HG03095 (cell line): ENCODE measurements around the gene AGPAT4.

ENCODE experiments used
- ATAC-seq: cut with Tn5 transposase; IDR thresholded peaks from one replicate; pipeline ENCODE4 v1.9.1; 2021; ENCODE audit warnings: moderate library complexity; ENCODE audit not compliant: unreplicated experiment

Gene AGPAT4

DNA sequence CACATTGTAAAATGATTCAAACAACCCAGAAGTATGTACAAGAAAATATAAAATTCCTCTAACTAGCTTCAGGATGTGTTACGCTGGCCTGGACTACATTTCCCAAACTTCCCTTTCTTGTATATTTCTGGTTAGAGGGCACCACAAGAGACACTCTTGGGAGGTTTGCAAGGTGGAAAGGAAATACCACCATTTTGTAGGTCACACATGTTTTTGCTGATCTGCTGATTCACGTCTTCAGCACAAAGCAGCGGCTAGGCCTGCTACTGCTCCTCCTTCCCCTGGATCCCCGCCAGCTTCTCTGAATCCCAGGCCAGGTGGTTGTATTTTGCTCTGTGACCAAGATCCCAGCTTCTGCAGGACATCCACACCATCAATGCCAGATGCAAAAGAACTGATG, 104.2 kb downstream of the AGPAT4 start:
- no peak for ATAC-seq

DNA sequence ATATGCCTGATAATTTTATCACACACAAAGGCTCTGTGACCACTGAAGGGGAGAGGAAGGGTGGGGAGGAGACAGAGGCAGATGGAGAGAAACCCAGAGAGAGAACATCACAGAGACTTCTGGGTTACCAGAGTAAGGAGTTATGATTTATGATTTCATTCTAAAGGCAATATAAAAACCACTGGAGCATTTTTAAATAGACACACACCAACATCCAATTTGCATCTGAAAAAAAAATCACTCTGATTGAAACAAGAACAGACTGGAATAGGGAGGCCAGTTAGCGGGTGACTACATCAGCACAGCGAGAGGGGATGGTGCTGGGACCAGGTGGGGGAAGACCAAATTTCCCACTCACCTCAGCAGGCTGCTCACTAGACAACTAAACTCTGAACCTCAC, 104.8 kb downstream of the AGPAT4 start:
- no peak for ATAC-seq

DNA sequence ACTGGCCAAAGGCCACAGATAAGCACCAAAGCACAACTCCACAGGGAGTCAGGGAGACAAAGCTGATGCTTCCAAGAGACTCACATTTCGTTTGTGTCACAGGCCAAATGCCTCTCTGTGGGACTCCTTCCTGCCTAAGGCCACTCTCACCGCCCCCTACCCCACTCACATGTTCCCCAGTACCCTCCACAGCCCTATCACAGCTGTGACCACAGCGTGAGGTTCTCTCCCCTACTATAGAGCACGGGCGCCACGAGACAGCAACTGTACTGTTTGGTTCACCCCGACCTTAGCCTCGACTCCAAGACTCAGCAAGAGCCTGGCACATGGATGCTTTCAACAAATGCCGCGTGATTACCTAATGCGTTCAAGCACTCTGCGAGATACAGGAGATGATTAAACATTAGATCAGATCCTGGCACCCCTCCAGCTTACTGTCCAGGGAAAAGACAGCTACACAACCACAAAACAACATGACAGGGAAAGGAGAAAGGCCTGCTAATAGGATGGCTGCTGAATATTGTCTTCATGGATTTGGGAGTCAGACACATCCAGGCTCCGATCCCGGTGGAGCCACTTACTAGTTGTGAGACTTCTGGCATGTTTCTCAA, 105.5 kb downstream of the AGPAT4 start:
- ATAC-seq, result no peak

DNA sequence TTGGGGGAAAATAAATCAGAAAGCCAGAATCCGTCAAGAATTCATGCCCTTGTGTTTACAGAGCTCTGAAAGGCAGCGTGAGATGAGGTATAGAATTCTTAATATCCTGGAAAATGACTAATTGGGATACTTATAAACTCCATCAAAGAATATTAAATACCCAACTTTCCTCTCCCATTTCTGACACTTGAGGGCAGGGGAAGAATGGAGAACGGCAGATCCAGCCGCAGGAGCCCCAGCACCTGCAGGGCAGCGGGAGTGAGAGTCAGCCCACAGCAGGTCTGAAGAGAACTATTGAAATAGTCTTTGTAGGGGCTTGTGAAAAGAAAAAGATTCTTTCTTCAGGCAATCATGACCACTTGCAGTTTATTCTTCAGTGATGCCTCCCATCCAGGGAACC, 107.2 kb downstream of the AGPAT4 start:
- no peak for ATAC-seq

DNA sequence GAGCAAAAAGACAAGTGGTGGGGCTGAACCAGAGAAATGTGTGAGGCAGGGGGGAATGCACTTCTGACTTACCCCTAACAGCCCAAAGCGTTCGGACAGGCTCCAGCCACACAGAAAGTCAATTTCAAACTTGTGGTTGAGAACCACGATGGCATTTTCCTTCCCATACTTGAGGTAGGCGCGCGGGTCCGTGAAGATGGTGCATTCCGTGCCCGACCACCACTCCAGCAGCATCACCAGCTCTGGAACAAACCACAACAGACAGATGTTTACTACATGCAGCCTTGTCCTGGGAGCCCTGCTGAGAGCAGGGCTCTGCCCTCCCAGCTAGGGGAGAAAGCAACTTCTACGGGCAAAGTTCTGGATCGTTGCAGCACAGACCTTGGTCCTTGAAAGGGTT, 107.7 kb downstream of the AGPAT4 start:
- no peak for ATAC-seq

DNA sequence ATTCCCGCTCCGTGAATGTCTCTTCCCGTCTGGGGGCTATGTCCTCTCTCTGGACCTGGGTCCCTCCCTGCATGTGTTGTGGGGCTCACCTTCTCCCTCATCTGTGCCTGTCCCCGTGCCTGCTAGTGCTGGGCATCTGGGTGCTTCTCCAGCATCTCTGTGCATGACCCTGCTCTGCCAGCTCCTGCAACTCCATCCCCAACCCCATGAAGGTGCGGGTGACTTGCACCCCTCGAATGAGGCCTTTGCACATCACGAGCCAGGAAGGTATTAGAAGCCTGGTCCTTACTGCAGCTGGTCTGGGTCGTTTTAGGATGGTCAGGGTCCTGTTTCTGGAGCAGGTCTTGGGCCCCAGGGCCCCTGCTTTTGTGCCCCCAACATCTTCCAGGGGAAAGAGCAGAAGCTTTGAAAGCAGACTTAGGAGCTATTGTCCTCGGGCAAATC, 109.7 kb downstream of the AGPAT4 start:
- ATAC-seq, result no peak

DNA sequence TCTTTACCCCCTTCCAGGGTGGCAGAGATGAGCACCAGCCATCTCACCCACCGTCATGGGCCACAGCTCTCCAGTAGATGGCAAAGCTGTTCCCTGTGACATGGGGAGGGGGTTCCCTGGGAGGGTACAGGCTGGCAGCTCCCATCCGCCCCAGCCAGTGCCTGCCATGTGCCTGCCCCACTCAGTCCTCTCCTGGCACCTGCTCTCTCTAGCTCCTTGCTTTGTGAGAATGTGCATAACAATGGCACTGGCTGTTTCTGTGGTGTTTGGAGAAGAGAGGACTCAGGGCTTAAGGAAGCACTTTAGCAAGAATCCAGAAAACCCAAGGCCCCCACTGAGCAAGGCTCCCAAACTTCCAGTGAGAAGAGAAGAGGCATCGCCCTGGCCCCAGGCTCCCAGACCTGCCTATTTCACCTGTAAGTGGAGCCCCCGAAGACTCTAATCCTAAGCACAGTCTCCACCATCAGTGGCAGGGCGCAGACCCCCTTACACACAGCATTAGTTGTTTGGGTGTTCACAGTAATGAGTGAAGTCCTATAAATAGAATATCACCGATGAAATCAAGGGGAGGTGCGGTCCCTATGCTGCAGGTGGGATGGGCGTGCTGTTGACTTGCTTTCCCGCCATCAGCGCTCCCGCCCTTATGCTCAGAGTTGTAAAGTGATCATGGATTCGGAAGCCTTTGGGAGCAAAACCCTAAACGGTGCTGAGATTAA, 110.2 kb downstream of the AGPAT4 start:
- no peak for ATAC-seq

DNA sequence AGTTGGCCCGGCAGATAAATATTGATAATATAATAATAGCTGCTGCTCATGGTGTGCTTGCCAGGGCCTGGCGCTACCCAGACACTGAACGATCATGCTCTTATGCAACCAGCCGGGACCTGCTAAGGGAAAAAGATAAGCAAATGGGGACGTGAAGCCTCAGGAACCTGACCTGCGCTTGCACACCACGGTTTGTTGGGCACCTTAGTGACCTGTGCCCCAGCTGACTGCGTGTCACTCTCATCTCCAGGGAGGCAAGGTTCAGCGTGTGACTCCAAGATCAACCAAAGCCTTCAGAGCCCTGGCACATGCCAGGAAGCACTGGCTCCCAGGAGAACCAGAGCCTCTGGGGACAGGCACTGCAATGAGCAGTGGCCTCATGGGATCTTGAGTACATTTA, 111.1 kb downstream of the AGPAT4 start:
- no peak for ATAC-seq

DNA sequence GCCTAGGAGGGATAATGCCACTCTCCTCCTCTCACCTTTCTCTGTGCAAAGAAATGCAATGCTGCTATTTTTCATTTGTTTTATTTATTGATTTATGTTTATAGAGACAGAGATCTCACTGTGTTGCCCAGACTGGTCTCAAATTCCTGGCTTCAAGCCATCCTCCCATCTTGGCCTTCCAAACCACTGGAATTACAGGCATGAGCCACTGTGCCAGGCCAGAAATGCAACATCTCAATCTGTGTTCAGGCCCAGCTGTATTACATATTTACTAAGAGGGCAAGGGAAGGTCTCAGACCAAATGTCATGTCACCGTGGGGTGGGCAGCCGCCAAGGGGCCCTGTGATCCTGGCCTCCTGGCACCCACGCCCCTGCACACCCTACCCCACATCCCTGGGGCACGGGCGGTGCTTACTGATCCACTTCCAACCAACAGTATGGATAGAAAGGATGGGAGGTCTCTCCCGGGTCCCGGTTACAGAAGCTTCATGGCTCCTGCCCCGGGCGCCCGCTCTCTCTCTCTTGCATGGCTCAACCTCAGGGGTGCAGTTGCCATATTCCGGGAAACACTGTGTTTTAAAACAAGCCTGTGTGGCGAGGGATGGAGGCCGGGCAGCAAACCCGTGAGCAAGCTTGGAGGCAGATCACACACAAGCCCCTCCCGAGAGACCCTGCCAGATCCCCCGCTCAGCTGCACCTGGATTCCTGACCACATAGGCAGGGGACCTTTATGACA, 111.8 kb downstream of the AGPAT4 start:
- no peak for ATAC-seq

DNA sequence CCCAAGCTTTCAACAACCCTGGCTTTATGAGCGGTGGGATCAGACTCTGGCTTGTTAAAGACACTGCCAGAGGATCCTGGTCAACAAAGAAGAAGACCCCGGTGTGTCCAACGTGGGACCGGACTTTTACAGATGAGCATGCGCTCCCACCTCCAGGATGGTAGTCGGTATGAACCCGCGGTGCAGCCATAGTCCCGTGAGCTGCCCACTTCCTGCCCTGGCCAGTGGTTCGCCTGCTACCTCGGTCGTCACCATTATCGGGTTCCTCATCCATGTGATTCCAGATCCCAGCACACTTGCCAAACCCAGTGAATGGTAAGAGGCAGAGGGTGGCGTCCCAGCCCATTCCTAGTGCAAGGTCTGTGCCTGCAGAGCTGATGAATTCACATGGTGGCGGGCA, 112.7 kb downstream of the AGPAT4 start:
- no peak for ATAC-seq

DNA sequence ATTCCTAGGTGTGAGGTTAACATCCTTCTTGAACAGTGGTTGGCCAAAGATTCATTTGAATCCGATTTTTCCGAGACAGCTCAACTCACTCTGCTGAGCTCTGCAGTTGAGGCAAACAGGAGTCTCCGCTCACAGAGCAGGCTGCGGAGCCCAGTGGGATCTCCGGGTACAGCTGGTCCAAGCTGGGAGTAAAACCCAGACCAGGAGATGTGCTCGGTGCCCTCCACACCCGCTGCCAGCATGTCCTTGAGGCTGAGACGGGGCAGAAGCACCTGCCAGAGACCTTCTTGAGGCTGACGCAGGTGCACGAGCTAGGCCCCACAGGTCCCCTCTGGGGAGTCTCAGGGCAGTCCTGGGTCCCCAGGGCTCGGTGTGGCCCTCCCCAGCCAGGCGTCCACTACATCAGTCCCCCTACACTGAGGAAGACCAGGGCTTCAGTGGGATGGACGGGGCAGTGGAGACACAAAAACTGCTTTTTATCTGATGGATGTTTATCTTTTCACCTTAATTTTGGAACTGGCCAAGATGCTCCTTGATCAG, 119.0 kb downstream of the AGPAT4 start:
- no peak for ATAC-seq

DNA sequence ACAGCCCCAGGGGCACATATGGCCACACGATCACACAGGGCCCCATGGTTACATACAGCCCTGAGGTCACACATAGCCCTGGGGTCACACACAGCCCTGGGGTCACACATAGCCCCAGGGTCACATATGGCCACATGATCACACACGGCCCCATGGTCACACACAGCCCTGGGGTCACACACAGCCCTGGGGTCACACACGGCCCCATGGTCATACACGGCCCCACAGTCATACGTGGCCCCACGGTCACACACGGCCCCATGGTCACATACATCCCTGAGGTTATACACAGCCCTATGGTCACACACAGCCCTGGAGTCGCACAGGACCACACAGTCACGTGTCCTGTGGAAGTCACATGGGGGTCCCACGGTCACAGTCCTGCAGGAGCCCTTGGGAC, 120.1 kb downstream of the AGPAT4 start:
- ATAC-seq, result no peak

DNA sequence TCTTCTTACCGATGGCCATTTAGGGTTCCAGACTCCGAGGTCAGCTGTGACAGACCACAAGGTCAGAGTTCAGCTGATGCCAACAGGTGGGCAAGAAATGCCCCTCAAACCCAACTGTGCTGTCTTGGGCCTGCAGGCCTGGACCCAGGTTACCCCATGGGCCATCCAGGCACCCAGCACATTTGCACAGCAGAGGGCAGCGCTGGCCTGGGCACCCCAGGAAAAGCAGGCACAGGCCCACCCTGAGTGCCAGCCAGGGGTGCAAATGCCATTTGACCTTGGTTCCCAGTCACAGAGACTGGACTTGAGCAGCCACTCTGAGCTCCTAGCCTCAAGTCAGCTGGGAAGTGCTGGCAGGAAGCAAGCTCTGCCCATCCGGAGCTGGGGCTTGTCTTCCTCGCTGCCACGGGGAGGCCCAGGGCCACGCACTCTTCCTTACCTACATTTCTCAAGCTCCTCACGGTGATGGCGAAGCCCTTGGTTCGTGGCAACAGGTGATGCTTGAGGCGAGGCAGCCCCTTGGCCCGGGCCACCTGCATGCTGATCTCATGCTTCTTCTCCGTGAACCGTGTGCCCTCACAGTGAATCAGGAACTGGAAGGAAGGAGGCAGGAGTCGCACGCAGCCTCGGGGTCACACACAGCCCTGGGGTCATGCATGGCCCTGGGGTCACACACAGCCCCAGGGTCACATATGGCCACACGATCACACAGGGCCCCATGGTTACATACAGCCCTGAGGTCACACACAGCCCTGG, 120.8 kb downstream of the AGPAT4 start:
- no peak for ATAC-seq

DNA sequence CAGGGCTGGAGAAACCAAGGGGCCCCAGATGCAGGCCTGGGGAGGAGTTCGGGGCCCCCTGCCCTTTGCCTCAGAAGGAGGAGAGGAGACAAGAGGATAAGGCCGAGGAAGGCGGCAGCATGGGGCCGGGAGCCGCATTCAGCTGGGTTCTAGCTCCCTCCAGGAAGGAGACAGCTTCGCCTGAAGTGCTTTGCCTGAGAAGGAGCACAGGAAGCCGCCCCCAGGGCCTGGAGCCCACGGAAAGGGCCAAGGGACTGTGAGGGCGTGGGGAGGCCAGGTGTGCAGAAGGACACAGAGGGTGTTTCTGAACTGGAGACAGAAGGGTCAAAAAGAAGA, 121.4 kb downstream of the AGPAT4 start:
- no peak for ATAC-seq

DNA sequence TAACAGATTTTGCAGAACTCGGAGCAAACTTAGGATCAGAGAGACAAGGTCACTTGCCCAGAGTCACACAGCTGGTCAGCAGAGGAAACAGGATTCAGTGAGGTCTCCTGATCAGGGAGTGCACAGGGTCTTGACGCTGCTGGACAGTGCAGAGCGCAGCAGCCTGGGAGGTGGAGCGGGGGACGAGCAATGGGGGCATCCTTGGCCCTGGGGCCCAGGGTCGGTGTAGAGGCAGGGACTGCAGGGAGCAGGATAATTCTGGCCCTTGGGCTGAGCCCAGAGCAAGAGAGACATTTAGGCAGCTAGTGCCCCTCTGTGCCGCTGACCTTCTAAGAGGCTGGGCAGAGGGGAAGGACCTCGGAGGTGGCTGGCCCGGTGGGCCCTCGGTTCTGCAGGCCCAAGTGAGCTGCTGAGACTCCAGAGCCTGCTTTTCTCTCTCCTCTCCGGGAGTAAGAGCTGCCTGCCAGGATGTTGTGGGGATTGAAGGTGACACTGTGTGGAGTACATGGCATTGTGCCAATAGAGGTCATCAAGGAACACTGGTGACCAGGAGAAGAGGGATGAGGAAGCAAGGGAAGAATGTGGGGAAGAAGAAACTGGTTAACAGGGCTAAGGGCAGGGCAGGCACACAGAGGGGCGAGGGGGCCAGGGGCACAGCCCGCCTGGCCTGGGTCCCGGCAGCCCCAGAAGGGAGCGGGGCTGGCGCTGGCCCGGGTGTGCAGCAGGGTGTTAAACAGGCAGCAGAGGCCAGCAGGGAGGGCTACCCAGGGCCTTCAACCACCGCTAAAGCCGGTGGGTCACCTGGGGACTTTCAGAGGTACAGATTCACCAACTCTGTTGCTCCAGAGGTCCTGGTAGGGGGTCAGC, 122.0 kb downstream of the AGPAT4 start:
- no peak for ATAC-seq

DNA sequence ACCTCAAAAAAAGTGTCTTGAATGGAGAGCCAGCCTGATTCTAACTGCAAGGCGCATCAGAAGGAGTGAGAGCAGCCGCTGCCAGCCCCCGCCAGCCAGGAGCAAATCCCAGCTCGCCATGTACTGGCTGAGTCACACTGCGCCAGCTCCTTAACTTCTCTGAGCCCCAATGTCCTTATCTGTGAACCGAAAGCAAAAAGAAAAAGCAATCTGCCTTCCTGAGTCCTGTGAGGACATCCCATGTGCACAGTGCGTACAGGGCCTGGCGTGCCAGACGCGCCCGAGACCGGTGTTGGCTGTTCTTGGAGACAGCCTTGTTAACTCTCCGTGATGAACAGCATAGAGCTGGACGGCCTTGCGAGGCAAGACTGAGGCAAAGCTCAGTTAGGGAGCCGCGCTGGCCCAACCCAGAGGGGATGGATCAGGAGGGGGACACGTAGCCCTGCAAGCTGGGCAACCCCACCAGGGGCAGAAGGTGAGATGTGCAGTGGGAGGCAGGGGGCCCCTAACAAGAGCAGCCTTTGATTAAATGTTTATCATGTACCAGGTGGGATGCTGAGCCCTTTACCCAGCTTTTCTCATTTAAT, 122.7 kb downstream of the AGPAT4 start:
- no peak for ATAC-seq

DNA sequence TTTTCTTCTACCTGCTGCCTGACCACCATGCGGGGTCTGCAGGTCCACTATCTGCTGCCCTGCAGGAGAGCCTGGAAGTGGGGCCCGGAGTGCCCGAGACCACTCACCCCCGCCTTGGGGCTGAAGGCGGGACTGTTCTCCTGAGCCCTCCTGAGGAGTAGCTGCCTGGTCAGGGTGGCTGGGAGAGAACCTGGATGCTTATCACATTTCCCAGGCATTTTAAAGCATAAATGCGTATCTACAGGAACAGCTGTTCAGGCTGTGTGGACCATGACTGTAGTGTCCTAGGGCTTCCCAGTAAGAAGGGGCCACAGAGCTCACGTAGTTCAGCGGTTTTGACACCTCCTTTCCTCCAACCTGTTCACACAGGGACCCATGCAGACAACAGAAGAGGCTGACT, 123.3 kb downstream of the AGPAT4 start:
- ATAC-seq, result no peak

DNA sequence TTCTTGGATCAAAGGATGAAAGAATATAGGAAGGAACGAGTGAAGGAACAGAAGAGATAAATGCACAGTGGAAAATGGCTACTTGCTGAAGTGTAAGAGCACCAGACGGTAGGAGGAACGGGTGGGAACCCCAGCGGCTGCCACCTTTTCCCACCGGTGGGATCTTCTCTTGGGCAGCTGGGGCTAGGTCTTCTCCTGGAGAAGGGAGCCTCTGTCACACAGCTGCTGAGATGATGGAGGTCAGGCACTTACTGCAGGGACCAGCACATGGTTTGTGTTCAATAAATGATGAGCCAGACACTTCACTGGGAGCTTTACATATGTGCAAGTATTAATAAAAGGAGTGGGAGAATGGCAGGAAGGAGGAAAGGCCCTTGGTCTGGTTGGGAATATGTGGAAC, 123.7 kb downstream of the AGPAT4 start:
- ATAC-seq, result no peak

DNA sequence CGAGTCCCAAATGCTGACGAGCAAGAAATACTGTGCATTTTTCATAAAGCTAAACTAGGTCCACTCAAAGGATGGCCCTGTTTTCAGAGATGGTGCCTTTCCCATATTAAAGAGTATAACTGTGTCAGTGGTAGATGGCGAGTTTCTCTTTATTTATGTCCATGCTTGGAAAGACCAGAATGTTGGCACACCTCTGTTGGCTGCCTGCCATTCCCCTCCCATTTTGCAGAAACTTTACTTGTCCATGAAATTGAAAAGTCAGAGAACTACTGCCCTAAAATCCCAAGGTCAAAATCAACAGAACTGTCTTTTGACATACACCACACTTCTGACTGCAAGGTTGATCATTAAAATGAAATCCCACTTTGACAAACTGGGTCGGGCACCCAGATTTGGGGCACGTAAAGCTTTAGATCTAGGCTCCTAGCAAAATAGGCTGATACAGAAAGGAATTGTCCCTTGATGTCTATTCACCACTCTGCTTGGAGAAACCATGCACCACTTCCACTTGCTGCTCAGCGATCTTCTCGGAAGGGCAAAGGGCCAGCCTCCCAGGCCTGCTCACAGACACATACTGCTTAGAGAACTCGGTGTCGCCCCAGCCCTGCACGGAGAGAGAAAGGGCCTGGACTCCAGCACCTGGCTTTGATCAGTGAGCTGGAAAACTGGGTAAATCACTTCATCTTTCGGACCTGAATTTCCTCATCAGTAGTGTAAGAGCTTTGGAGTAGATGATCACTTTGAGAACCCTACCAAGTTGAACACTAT, 130.0 kb downstream of the AGPAT4 start:
- no peak for ATAC-seq
